ENCODE data around the gene TAPT1.
A peak's percentile ranks its signal among the peaks of the same experiment; 100 is the strongest.

Gene TAPT1

GRCh38 chr4:16229604-16230003 is 3.3 kb upstream of the TAPT1 start:
- Histone ChIP-seq H3K9me2 (replicated peaks; ENCODE audit: low read depth, low read length) (no peaks in the 10 kb centered on the region), H3K9me3 (ENCODE audit: insufficient read depth, low read depth, low read length) (no peaks in the 10 kb centered on the region), H4K20me1 (ENCODE audit: insufficient read depth, low read length, poor library complexity, severe bottlenecking) (peaks cover 9% of the 10 kb centered on the region), H2AFZ (ENCODE audit: low read length) (no peak overlapping the region), H3K4me1 (ENCODE audit: insufficient read depth, low read length, poor library complexity, severe bottlenecking) (peaks cover 22% of the 10 kb centered on the region), H3K4me3 (ENCODE audit: low read length, poor library complexity, severe bottlenecking) (no peak overlapping the region), H3F3A (ENCODE audit: low read depth) (peaks cover 6% of the 10 kb centered on the region; the same call in 1 of the 2 replicates), H3K9ac (ENCODE audit: low read depth, low read length, poor library complexity, severe bottlenecking) (no peak overlapping the region), H3K79me2 (ENCODE audit: insufficient read depth, low read length) (peaks cover 31% of the 10 kb centered on the region), H3K4me2 (ENCODE audit: low read depth, low read length, poor library complexity, severe bottlenecking) (no peak overlapping the region), H3K27me3 (ENCODE audit: insufficient read depth, low read length, poor library complexity, severe bottlenecking) (no peaks in the 10 kb centered on the region), H3K36me3 (ENCODE audit: insufficient read depth, low read length) (no peaks in the 10 kb centered on the region; the same call in 1 of the 2 replicates)
- TF ChIP-seq EZH2phosphoT487 (IDR thresholded peaks at IDR 0.05; ENCODE audit: borderline replicate concordance) (no peak), CTCF (conservative IDR thresholded peaks at IDR 0.05; ENCODE audit: low read length) (no peak)

- no peaks in the 10 kb centered on the region for H3K9me3 ChIP-seq (ENCODE audit: insufficient read depth, low read depth, low read length)
- peak overlapping the region; percentile 85 for H3K9ac ChIP-seq (ENCODE audit: low read depth, low read length, poor library complexity, severe bottlenecking)
- no peaks in the 10 kb centered on the region for H3K27me3 ChIP-seq (ENCODE audit: insufficient read depth, low read length, poor library complexity, severe bottlenecking)
- H3F3A ChIP-seq (ENCODE audit: low read depth) = peaks cover 6% of the 10 kb centered on the region; the same call in 1 of the 2 replicates
- H3K4me3 ChIP-seq (ENCODE audit: low read length, poor library complexity, severe bottlenecking) = peak overlapping the region; percentile 81
- peaks cover 40% of the 10 kb centered on the region for H3K4me1 ChIP-seq (ENCODE audit: insufficient read depth, low read length, poor library complexity, severe bottlenecking)
- H3K79me2 ChIP-seq (ENCODE audit: insufficient read depth, low read length) = peaks cover 52% of the 10 kb centered on the region
- no peaks in the 10 kb centered on the region; the same call in 1 of the 2 replicates for H3K36me3 ChIP-seq (ENCODE audit: insufficient read depth, low read length)
- H3K4me2 ChIP-seq (ENCODE audit: low read depth, low read length, poor library complexity, severe bottlenecking) = peak overlapping the region; percentile 80
- no peaks in the 10 kb centered on the region for H3K9me2 ChIP-seq (replicated peaks; ENCODE audit: low read depth, low read length)
- H4K20me1 ChIP-seq (ENCODE audit: insufficient read depth, low read length, poor library complexity, severe bottlenecking) = peaks cover 30% of the 10 kb centered on the region
- H2AFZ ChIP-seq (ENCODE audit: low read length) = no peak overlapping the region; the same call in 1 of the 2 replicates
- TF ChIP-seq EZH2phosphoT487 (IDR thresholded peaks at IDR 0.05; ENCODE audit: borderline replicate concordance) (no peak), CTCF (conservative IDR thresholded peaks at IDR 0.05; ENCODE audit: low read length) (no peak)
These were observed 1.2 kb upstream of the TAPT1 start for GRCh38 chr4:16227462-16227868.

- Histone ChIP-seq H3K9me3 (ENCODE audit: insufficient read depth, low read depth, low read length) (no peaks in the 10 kb centered on the region), H3K9me2 (replicated peaks; ENCODE audit: low read depth, low read length) (no peaks in the 10 kb centered on the region), H2AFZ (ENCODE audit: low read length) (peak overlapping the region; percentile 74; the same call in 1 of the 2 replicates), H3K4me1 (ENCODE audit: insufficient read depth, low read length, poor library complexity, severe bottlenecking) (peaks cover 40% of the 10 kb centered on the region), H3K4me2 (ENCODE audit: low read depth, low read length, poor library complexity, severe bottlenecking) (peak overlapping the region; percentile 80), H3K79me2 (ENCODE audit: insufficient read depth, low read length) (peaks cover 57% of the 10 kb centered on the region), H3K4me3 (ENCODE audit: low read length, poor library complexity, severe bottlenecking) (peak overlapping the region; percentile 81), H3K27me3 (ENCODE audit: insufficient read depth, low read length, poor library complexity, severe bottlenecking) (no peaks in the 10 kb centered on the region), H4K20me1 (ENCODE audit: insufficient read depth, low read length, poor library complexity, severe bottlenecking) (peaks cover 36% of the 10 kb centered on the region), H3K9ac (ENCODE audit: low read depth, low read length, poor library complexity, severe bottlenecking) (peak overlapping the region; percentile 85), H3K36me3 (ENCODE audit: insufficient read depth, low read length) (no peaks in the 10 kb centered on the region; the same call in 1 of the 2 replicates), H3F3A (ENCODE audit: low read depth) (peaks cover 6% of the 10 kb centered on the region; the same call in 1 of the 2 replicates)
- TF ChIP-seq EZH2phosphoT487 (IDR thresholded peaks at IDR 0.05; ENCODE audit: borderline replicate concordance) = no peak
- TF ChIP-seq CTCF (conservative IDR thresholded peaks at IDR 0.05; ENCODE audit: low read length) = no peak
These were observed 668 bp upstream of the TAPT1 start for GRCh38 chr4:16226816-16227461.

Data from Loucy (cell line).